GM18907 (cell line): Measurements from ENCODE around the gene CACNA2D2.
"Not testable (repeated sequence)": the region's sequence is repeated elsewhere in the genome, so short reads cannot be mapped to it uniquely, and the experiment has no call there.

Experiments
- ATAC-seq: cut with Tn5 transposase; IDR thresholded peaks from one replicate; pipeline ENCODE4 v1.9.1; 2021; ENCODE audit warnings: mild to moderate bottlenecking, moderate library complexity; ENCODE audit not compliant: unreplicated experiment

Gene CACNA2D2

DNA sequence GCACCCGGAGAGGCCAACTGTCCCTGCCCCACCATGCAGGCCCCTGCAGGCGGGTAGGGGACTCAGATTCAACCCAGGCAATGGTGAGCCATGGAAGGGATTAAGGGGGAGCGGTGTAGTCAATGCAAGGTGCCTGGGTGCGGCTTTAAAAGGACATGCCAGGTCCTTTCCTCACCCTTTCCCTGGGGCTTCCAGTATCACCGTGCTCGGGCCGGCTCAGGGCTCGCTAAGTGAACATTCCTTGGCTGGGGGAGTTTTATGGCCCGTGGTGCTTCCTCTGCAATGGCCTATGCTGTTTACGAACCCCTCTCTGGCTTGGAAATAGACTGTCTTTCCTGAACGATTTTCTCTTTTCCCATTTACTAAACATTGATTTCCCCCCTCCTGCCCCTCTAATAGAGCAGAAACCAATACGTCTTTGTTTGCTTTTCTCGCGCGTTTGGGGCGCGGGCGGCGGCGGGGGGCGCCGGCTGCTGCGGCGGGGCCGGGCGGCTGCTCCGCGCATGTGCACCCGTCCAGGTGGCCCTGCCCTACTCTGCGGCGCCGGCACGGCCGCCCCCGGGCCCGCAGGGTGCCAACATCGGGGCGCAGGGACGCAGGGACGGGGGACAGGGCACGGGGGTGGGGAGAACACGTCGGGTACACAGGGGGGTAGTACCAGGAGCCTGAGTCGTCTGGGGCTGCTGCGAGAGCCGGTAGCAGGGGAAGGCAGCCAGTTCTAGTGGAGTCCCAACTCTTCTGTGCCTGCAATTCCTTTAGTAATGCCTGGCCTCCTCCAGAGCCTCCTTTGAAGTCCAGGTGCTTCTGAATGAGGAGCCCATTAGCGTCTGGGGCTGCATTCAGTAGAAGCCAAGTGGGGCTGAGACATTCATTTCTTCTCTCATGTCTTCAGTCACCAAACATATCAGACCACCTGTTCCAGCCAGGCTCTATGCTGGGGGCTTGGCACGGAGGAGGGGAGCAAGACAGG is 26.9 kb upstream of the CACNA2D2 start:
- no peak for ATAC-seq

DNA sequence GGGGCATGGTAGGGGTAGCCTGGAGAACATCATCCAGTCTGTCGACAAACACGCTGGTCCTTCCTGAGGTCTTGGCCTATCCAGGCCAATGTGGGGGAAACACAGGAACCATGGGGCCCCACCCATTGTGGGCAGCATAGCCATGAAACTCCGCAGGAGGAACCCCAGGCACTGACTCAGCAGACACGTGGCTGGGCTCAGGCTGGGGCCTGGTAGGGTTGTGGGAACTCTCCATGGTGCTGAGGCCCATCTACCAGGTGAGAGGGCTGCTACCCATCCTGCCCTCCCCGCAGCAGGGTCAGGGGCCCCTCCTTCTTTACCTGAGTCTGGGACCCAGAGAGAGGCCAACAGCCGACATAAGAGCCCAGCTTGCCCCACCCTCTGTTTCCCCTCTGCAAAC is 22.6 kb upstream of the CACNA2D2 start:
- ATAC-seq = no peak

DNA sequence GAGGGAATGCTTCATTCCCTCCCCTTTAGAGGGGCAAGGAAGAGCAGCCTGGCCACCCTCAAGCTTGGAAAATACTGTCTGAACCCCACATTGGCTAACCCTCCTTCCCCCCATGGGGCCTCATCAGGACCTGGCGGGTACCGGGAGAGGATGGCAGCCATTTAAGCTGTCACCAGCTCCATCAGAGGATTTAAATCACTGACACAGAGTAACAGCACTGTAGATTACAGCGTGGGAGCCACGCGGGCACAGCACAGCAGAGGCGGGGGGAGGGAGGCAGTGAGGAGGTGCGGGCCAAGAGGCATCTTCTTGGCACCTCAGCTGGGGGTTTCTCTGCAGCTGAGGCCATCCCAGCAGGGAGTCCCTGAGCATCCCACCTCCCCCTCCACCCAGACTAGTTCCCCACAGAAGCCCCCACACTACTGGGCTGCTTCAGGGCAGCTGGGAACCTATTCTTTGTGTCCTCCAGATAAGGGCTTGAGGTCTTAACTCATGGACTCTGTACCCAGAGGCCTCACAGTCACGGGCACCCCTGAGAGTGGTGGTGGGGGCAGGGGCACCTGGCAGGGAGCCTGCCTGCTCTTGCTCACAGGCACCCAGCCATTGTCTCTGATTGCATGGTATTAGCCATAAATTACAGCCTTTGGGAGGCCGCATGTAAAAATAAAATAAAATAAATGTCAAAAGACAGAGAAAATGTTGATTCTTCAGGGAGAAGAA is 21.9 kb upstream of the CACNA2D2 start:
- ATAC-seq = no peak

DNA sequence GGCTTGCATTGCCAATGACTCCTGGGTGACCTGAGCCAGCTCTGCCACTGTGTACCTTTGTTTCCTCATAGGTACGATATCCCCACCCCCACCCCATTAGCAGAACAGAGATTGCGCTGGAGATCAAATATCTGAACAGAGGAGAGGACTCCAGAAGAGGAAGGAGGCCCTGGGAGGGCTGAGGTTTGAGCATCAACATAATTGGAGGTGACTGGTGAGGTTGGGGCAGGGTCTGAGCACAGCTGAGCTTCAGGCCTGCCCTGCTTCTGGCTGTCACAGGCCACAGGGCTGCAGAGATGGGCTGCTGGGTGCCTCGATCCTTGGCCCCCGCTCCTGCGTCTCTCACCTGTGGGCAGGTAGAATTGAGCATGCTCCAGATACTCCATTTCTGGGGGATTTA is 21.3 kb upstream of the CACNA2D2 start:
- ATAC-seq = no peak

DNA sequence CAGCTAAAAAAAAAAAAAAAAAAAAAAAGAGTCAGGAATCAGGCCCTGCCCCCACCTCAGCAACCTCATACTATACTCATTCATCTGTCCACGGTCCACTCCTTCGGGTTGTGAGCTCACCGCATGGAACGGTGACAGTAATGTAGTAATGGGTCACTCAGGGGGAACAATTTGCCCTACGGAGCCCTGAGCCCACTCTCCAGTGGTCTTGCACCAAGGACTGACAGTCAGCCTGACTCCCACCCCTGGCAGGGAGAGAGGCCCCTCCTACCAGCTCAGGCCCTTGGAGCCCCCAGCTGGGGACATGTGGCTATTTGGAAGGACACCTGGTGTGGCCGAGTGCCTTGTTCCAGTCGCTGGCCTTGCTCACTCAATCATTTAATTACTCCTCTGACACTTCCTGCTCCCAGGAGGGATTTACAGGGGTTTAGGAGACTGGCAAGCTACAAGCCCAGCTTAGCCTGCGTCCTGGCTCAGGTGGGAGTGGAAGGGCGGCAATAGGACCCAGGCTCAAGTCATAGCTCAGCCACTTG is 19.9 kb upstream of the CACNA2D2 start:
- ATAC-seq = no peak

DNA sequence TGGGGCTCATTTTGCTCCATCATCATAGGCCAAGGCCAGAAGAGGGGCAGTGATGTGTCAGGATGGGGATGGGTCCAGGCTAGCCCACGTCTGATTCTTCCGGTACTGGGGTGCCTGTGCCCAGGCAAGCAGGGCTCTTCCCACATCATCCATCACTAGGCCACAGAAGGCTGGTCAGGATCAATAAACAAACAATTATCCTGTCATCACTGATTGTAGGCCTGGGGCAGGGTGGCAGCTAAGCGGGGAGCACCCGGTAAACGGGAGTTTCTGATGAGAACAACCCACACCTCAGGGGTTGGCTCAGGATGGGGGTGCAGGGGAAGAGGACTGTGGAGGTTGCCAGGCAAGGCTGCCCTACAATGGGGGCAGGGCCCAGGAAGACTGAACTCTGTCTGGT is 18.1 kb upstream of the CACNA2D2 start:
- no peak for ATAC-seq

DNA sequence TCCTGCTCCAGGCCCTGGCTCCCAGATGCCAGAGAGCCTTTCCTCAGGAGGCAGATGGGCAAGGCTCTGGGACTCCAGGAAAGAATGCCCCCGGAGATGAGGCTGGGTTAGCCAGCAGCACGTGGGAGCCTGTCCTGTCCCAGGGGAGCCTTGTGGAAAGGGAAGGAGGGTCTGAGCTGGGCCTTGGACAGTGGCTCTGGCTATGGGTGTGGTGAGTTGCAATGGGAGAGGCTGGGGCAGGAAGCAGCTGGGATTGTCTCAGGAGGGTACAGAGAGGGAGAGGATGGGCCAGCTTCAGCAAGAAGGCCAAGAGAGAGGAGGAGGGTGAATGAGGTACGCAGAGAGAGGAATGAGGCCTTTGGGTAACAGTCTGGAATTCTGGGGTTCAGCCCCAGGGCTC is 17.4 kb upstream of the CACNA2D2 start:
- ATAC-seq = no peak

DNA sequence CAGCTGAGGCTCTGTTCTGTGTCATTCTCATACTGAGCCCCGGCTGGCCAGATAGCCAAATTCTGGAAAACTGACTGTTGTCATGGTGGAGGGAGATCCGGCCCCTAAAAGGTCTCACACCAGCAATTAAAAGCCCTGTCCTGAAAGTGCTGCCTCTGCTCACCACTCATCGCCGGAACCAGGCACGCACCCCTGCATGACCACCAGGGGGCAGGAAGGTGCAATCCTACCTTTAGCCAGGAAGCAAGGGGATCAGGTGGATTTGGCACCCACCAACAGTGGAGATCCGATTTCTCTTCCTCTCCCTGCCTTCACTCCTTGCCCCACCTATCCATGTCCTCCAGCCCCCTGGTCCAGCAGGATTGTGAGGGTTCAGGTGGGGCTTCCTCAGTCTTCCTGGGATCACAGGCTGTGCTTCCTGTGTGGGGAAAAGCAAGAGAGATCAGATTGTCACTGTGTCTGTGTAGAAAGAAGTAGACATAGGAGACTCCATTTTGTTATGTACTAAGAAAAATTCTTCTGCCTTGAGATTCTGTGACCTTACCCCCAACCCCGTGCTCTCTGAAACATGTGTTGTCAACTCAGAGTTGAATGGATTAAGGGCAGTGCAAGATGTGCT is 16.1 kb upstream of the CACNA2D2 start:
- no peak for ATAC-seq

DNA sequence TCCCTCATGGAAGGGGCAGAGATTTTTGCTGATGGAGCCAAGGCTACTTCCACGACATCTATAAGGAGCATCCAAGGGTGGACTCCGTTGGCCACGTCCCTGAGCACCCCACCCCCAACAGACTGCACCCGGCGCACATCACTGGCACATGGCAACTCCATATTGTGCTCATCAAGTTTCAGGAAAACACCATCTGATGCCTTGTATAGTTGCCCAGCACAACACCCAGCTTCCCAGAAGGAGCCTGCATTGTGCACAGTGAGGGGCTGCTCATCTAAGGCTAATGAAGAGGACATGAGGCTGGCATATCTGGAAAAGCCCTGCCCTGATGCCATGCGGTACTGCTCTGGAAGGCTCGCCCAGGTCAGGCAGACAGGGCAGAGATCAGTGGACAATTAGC is 15.0 kb upstream of the CACNA2D2 start:
- no peak for ATAC-seq

DNA sequence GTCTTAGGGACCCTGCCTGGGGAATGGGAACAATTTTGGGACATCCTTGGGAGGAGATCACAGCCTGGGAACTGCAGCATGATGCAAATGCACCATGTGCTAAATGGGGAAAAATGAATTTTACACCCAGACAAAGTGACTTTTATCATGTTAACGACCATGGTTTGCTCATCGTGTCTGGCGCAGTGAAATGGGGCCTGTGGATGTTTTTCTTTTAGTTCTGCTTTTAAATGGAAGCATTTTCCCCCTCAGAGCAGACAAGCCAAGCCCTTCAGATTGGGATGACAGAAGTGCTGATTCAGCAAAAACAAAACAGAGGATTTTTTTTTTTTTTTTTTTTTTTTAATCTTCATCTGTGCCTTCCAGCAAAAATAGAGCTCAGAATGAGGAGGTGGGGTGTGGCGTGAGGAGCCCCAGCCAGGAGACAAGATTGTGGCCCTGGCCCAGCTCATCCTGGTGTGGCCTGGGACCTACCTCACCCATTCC is 14.3 kb upstream of the CACNA2D2 start:
- ATAC-seq = no peak

DNA sequence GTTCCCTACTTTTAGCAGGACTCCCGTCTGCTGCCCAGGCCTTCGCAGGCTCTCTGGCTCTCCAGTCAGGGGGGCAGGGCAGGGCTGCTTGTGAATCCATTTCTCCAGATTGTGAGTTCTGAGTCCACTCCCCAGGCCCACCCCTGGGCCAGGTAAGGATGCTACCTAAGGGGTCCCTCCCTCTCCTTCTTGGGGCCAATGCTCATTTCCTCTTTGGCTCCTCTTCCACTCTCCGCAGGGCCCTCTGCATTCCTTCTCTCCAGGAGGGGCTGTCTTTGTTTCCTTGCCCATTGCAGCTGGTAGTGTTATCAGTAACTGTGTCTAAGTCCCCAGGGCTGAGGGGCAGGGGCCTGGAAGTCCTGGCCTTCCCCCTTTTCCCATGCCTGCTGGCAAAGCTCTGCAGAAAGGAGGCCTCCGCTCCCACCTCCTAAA is 13.0 kb upstream of the CACNA2D2 start:
- ATAC-seq = no peak

DNA sequence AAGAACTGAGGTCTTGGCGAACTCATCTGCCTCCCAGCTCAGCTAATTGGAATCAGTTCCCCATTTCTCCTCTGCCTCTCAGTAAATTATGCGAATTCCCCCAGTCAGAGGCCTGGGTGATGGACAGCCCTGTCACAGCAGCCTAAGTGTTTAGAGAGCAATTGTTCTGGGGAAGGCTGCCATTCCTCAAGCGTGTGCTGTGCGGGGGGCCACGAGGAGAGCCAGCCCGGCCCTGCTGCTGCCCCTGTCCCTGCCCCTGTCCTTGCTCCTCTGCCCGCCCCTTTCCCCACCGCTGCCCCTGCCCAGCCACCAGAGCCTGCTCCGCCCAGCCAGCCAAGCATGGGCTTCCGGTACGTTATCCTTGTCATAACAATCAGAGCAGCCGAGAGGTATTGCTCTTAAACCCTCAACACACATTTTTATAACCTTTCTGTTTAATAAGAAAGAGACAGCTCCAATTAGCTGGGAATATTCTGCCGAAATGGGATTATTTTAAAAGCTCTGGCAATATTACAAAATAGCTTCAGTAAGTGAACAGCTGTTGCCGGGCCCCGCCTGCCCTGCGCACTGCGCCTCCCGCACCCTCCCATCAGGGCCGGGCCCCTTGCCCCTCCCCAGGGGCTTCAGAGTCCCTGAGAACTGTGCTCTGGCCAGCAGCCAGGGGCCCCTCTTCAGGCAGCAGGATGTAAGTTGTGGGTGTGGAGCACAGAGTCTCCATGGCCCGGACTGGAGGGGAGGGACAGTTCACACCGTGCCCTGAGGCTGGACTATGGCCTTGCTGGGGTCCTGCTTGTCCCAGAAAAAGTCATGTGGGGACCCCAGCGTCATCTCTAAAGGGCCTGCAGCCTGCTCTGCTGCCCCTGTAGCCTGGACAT is 12.4 kb upstream of the CACNA2D2 start:
- ATAC-seq = no peak

DNA sequence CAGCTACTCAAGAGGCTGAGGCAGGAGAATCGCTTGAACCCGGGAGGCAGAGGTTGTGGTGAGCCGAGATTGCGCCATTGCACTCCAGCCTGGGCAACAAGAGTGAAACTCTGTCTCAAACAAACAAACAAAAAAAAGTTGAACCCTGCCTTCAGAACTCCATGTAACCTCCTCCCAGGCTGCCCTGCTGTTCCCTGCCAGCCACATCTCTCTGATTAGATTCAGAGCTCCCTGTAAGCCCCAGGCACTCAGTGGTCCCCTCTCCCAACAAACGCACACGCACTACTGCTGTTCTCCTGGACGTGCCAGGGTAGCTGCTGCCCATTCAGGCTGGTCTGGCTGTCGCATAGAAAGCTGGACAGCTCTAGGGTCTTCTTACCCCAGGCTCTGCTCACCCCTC is 9.5 kb upstream of the CACNA2D2 start:
- not testable (repeated sequence) for ATAC-seq

DNA sequence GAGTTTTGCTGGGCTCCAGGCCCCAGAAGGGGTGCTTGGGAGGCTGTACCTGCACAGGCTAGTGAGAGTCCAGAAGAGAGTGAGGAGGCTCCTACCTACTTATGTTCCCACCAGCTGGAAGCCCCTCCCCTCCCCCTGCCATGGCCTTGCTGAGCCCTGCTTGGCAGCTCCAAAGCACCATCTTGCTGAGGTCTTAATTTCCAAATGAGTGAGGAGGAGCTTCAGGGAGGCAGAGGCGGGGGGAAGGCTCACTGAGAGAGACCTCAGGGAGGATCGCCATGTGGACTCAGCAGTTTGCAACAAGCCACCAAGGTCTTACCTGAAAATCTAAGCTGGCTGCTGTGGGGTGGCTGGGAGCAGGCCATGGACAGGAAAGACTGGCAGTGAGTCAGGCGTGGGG is 8.7 kb upstream of the CACNA2D2 start:
- no peak for ATAC-seq

DNA sequence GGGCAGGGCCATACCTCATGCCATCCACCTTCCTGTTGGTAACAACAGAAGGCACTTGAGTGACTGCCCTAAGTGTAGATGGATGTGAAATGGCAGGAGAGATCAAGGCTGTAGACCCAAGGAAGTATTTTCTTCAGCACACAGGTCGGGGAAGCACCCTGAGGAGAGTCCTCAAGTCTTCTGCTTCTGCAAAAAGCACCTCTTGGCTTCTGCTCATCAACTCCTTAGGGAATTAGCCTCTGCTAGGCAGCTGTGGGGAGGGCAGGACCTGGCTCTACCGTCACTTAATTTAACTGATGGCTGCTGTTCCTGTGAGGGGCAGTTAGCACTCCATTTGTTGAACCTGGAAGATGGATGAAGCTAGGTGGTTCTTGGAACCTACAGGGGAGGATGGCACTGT is 6.9 kb upstream of the CACNA2D2 start:
- ATAC-seq = no peak

DNA sequence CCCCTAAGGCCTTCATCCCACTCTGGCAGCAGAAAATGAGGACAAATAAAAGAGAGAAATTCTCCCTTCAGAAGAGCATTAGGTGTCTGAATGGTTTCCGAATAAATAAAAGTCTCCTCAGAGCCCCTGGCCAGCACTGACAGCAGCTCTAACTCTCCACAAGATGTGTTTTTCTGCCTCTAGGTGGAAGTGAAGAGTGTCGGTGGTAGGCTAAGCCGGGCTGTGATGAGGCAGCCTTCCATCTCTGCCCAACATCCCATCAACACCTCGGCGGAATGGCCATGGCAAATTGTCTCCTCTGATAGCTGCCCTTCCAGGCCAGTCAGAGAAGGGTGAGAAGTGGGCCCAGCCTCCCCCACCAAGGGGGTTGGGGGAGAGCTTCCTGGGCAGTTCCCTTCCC is 6.3 kb upstream of the CACNA2D2 start:
- ATAC-seq = no peak

DNA sequence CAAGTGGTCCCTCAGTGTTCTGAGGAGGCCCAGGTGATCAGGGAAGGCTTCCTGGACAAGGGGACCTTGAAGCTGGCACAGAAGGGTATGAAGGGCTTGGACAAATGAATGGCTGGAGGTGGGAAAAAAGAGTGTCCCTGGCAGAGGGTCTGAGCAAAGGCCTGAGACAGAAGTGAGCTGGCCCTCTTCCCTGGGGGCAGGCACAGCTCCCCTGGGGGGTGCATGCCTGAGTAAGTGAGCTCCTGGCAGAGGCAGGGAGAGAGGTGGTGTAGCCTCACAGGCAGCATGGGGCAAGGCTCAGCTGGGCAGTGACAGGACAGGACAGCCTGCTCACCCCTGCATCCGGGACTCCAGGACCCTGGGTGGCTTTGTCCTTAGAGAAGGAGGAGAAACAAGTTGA is 5.4 kb upstream of the CACNA2D2 start:
- no peak for ATAC-seq

DNA sequence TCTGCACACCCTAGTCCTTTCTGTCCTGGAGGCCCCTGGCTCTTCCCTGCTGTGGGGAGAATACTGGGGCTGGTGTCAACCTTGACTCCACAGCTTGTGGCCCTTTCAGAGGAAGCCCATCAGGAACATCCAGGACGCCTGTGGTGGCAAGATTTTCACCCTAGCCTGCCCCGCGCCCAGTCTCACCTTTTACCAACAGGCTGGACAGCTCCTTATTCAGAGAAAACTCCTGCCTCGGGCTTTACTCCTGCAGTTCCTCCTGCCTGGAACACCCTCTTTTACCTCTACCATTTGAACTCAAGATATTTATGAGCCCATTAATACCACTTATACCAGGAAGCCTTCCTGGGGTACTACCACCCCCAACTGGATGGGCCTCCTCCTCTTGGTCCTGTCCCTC is 2.7 kb upstream of the CACNA2D2 start:
- ATAC-seq = no peak

DNA sequence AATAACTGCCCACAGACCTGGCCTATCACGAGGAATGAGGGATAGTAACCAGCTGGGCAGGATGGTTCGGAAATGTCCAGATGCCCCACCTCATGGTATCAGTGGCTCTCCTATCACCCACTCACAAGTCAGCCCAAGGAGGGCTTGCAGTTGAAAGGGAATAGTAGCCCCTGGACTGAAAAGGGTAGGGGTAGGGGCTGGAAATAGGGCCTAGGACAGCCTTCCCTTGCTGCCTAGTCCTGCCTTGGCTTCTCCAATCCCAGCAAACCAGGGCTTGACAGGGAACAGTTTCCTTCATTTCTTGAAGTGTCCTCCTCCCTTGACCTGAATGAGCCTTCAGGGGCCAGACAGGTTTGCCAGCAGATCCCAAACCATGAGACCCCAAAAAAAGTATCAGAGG is 1.2 kb upstream of the CACNA2D2 start:
- no peak for ATAC-seq
